ENCODE measurements around the gene THBS4.

THBS4 gene

DNA sequence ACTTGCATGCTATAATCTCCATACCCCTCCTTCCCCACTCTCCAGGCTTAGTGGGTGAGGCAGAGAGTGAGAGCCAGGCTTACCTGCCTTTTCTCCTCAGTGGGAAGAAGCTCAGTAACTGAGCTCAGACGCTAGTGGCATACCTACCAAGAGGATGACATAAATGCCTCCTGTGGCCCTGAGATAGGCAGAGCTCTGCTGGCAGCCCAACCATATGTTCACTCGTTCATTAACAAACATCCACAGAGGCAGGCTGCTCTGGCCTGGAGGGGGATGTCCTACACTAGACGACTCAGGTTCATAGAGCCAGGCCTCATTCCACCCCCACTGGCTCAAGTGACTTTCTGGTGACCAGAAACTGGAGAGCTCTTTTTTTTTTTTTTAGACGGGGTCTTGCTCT is 81.3 kb downstream of the THBS4 start:
- DNase-seq (ENCODE audit: low spot score): no peak

DNA sequence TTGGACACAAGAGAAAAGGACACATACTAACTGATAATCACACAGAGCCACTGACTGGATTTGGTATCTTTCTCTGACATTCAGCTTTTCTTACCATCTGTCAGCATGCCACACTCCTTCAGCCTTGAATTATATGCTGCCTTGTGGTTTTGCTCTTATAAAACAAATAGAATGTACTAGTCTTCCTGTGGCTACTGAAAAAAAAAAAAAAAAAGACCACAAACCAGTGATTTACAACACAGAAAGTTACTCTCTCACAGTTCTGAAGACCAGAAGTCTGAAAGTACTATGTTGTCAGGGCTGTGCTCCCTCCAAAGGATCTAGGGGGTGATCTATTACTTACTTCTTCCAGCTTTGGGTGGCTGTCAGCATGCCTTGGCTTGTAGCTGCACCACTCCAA is 82.3 kb downstream of the THBS4 start:
- DNase-seq (ENCODE audit: low spot score): no peak

DNA sequence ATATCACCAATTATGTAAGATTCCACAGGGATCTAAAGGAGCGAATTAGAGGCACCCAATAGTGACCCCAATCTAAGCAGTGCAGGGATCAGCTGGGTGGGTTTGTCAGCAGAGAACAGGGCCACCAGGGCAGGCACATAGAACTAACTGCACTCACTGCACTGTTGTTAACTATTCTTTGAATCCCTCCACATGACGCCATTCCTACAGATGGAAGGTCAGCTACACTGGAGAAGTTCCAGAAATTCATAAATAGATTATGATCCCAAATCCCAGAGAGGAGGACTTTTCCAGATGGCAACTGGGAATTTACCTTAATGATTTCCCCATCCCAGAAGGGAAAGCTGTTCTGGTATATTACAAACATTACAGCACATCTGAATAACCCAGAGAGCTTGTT is 84.2 kb downstream of the THBS4 start:
- no peak for DNase-seq (ENCODE audit: low spot score)

DNA sequence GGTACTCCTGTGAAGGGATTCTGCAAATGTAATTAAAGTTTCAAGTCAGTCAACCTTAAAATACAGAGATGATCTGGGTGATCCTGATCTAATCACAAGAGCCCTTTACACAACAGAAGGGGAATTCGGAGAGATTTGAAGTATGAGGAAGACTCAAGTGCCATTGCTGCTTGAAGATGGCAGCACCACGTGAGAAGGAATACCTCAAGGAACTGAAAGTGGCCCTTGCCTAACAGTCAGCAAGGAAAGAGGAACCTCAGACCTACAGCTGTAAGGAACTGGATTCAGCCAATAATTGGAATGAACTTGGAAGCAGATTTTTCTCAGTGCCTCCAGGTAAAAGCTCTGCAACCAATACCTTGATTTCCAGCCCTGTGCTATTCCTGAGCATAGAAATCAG is 87.4 kb downstream of the THBS4 start:
- DNase-seq (ENCODE audit: low spot score): peak; percentile 85

DNA sequence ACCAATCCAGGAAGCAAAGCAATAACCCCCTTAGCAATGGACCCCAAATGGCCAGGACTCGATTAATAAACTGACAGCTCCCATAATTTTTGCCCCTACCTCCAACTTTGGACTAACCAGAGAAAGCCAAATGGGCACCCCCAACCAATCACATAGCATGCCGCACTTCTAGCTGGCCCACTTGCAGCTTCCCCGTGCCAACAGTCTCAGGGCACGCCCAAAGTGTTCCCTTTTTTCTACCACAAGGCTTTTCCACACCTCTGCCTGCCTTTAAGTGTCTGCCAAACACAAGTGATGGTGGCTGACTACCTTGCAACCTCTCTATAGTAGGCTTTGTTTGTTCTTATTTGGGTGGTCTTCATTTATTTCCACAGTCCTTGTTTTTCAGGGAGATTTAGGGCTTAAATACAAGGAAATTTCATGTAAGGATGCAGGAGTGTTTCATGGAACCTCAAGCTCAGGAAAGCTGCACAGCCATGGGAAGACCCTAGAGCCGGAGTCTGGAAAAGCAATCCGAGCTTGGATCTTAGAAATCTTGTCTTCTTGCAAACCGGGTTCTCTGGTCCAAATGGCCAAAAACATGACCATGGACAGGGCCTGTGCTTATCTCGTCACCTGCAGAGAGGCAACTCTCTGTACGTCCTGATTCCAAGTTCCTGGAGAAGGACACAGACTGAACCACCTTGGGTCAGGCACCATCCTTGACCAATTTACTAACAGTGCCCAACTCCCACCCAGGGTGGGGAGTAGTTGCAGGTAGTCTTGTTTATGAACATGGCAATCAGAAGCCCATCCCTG is 89.2 kb downstream of the THBS4 start:
- DNase-seq (ENCODE audit: low spot score): no peak

DNA sequence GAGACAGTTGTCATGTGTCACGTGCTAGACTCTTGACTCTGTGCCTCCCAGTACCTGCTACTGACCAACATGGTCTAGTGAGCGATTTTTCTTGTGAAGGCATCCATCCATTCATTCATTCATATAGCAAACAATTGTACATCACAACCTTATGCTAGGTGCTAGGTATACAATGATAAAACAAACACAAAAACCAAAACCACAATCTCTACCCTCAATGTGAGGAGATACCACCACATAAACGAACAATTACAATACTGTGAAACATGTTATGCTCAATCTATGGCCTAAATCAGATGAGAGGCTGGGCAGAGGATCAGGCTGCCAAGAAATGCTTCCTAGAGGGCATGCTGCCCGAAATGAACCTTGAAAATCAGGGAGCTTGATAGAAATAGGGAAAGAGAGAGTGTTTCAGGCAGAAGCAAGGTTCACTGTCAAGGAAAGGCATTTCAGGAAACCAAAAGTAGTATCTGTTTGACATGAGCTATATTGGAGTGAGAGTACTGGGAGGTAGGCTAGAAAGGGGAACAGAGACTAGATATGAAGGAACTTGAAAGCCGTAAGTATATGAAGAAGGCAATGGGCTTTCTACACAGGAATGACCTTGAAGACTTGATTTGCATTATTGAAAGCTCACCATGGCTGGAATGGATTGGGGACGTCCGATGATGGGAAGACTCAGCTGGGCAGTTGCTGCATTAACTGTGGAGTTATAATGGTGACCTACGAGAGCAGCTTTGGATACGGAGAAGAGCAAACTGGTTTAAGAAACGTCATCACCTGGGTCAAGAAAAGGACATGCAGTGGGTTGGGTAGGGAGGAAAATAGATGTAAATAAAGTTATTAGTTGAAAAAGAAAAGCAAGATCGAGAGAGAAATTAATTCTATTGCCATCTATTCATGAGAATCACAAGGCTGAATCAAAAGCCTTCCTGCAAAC is 90.1 kb downstream of the THBS4 start:
- DNase-seq (ENCODE audit: low spot score): peak; percentile 67

DNA sequence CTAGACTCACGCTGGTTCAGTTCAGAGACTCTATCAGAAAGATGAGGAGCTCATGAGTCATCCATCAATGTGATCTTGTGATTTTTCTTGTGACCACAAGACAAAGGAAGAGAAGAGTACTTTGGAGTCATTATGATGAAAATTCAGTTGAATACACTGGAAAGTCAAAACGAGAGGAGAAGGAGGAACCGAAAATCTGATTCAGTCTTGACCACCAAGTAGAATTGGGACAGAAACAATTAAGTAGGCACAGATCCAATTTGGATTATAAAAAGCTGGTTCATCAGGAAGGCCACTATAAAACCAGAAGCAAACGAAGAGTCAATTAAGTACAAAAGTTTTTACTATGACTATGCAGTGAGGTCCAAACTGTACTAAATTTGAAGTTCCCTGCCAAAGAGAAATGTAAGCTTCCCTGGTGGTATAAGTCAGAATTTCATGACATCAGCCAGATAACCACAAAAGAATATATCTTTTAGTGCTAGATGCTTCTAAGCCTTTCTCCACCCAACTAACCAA is 90.9 kb downstream of the THBS4 start:
- DNase-seq (ENCODE audit: low spot score): peak; percentile 91

DNA sequence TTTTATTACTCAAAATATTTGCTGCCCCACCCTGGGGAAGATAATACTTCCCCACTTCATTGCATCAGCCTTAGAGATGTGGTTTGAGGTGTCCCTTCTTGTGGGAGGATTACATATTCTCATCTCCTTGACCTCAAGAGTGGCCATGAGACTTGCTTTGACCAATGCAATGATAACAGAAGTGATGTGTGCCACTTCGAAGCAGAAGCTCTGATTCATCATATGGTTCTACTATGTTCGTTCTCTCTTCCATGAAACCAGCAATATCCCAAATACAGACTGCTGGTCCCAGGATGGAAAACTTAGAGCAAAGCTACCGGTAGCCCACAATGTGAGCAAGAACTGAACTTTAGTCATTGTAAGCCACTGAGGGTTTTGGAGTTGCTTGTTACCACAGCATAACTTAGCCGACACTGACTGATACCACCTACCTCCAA is 92.0 kb downstream of the THBS4 start:
- no peak for DNase-seq (ENCODE audit: low spot score)

DNA sequence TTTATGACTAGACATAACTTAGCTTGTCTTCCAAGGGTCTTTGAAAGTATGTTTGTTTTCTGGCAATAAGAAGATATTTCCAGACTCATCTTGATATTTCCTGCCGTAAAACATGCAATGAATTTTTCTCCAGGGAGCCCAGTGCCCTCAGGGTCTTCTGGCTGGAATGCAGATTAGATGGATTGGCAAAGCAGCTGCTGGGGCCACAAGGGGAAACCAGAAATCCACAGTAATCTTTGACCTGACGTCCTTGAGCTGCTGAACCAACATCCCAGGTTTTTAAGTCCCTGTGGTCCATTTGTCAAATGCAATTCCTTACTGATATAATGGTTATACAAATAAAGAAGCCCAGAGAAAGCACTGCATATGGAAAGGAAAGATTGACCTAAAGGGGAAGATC is 93.0 kb downstream of the THBS4 start:
- DNase-seq (ENCODE audit: low spot score): no peak

DNA sequence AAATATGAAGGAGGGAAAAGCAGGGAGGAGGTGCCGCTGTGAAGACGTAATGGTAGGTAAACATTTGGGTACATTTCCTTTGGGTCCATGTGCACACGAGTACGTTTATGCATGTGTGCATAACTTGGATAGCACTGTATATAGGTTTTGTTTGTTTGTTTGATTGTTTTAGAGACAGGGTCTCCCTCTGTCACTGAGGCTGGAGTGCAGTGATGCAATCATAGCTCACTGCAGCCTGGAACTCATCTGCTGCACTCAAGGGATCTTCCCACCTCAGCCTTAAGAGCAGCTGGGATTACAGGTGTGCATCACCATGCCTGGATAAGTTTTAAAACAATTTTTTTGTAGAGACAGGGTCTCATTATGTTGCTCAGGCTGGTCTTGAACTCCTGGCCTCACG is 94.0 kb downstream of the THBS4 start:
- DNase-seq (ENCODE audit: low spot score): no peak
